HCT116 (cell line): Measurements from ENCODE around the gene LIMS2. TPM values are rescaled to one million over a fixed set of nuclear protein-coding genes. Genes with fewer than 3 reads are reported as not detected.

Experiments
- ATAC-seq: fragments of 200-7000 bp; cut with Tn5 transposase; 2 replicates; pipeline ENCODE4 v1.9.1; 2020; ENCODE audit warnings: mild to moderate bottlenecking, moderate library complexity
- BruUV-seq: library from RNA; stranded (reverse); fragments of 400-500 nt; replicated peaks from 2 replicates; lab custom pipeline; 2021; lab: Mats Ljungman, UMichigan
- CTCF ChIA-PET: fragments of 300-600 bp; sonication (Branson Sonifier 250); formaldehyde crosslinking; loops from one replicate; lab custom pipeline; 2021; ENCODE audit warnings: antibody characterized with exemption; lab: Charles Lee
- POLR2A ChIA-PET: fragments of 300-600, 350-600 bp; sonication (Branson Sonifier 250); formaldehyde crosslinking; loops from one replicate; lab custom pipeline; 2021; ENCODE audit warnings: antibody characterized with exemption; lab: Charles Lee
- RAD21 ChIA-PET, 2 experiments: fragments of 300-600 bp; sonication (Branson Sonifier 250); formaldehyde crosslinking; loops; one replicate each; lab custom pipeline; 2023; ENCODE audit warnings: low total read pairs in 2 of 2; ENCODE audit not compliant: uncharacterized antibody in 2 of 2, unreplicated experiment in 2 of 2, low non-redundant PET in 1 of 2; lab: Charles Lee
- DNase-seq: peaks from one replicate; pipeline ENCODE4 v3.0.0-alpha.2; 2010; ENCODE audit warnings: low read depth, low spot score
- H2AFZ ChIP-seq: fragments of 200-600 bp; shearing (Covaris generic), sonication (generic); 2 replicates; pipeline ENCODE4 v1.6.1; 2017; ENCODE audit warnings: low read depth, mixed run types, mixed read lengths, antibody characterized with exemption, low read length; ENCODE audit not compliant: poor library complexity, severe bottlenecking
- H3K27ac ChIP-seq: 2 replicates; pipeline ENCODE4 v1.5.1; 2012; ENCODE audit warnings: low read depth, low read length
- H3K27me3 ChIP-seq: fragments of 200-600 bp; sonication (generic); 2 replicates; pipeline ENCODE4 v1.6.1; 2016; ENCODE audit warnings: mixed run types, low read length, mixed read lengths; ENCODE audit not compliant: insufficient read depth
- H3K36me3 ChIP-seq, 2 experiments: fragments of 200-500 bp in 1 of 2; fragments of 200-600 bp in 1 of 2; sonication (Bioruptor generic) in 1 of 2; sonication (generic) in 1 of 2; 2 replicates each; pipeline versions ENCODE4 v1.5.1 to v1.6.1; 2014 to 2016; ENCODE audit warnings: low read length in 2 of 2, inconsistent platforms in 1 of 2, mixed read lengths in 1 of 2, mixed run types in 1 of 2; ENCODE audit not compliant: insufficient read depth in 2 of 2, control insufficient read depth in 1 of 2
- H3K4me1 ChIP-seq, 2 experiments: fragments of 200-600 bp in 1 of 2; sonication (generic) in 1 of 2; 2 replicates each; pipeline versions ENCODE4 v1.5.1 to v1.6.1; 2012 to 2017; ENCODE audit warnings: low read length in 2 of 2, inconsistent platforms in 1 of 2, mild to moderate bottlenecking in 1 of 2, mixed read lengths in 1 of 2, mixed run types in 1 of 2, moderate library complexity in 1 of 2; ENCODE audit not compliant: insufficient read depth in 2 of 2, control insufficient read depth in 1 of 2
- H3K4me2 ChIP-seq: fragments of 200-600 bp; sonication (generic); 2 replicates; pipeline ENCODE4 v1.6.1; 2017; ENCODE audit warnings: mixed run types, low read length, mixed read lengths
- H3K4me3 ChIP-seq, 2 experiments: fragments of 200-600 bp in 1 of 2; sonication (generic) in 1 of 2; replicated peaks in 1 of 2; 2 replicates each; pipeline ENCODE4 v1.5.1; 2011 to 2016; ENCODE audit warnings: low read length in 2 of 2, control low read depth in 1 of 2, low read depth in 1 of 2, mild to moderate bottlenecking in 1 of 2, mixed read lengths in 1 of 2, mixed run types in 1 of 2
- H3K79me2 ChIP-seq: fragments of 200-600 bp; sonication (generic); 2 replicates; pipeline ENCODE4 v1.6.1; 2017; ENCODE audit warnings: mild to moderate bottlenecking, mixed run types, low read length, moderate library complexity, mixed read lengths; ENCODE audit not compliant: insufficient read depth
- H3K9ac ChIP-seq: fragments of 200-600 bp; sonication (generic); 2 replicates; pipeline ENCODE4 v1.6.1; 2016; ENCODE audit warnings: low read length, mixed read lengths
- H3K9me2 ChIP-seq: fragments of 200-600 bp; sonication (generic), shearing (Covaris generic); 2 replicates; pipeline ENCODE4 v1.6.1; 2017; ENCODE audit warnings: mixed run types, mild to moderate bottlenecking, moderate library complexity; ENCODE audit not compliant: insufficient read depth
- H3K9me3 ChIP-seq, 2 experiments: fragments of 200-500 bp in 1 of 2; fragments of 200-600 bp in 1 of 2; sonication (Bioruptor generic) in 1 of 2; sonication (generic) in 1 of 2; 2 replicates each; pipeline ENCODE4 v1.6.1; 2014 to 2017; ENCODE audit warnings: low read length in 2 of 2, mixed read lengths in 2 of 2, inconsistent platforms in 1 of 2, low read depth in 1 of 2, mild to moderate bottlenecking in 1 of 2, mixed run types in 1 of 2, moderate library complexity in 1 of 2; ENCODE audit not compliant: control insufficient read depth in 1 of 2, insufficient read depth in 1 of 2
- H4K20me1 ChIP-seq: fragments of 200-600 bp; sonication (generic), shearing (Covaris generic); 2 replicates; pipeline ENCODE4 v1.6.1; 2017; ENCODE audit warnings: mixed run types, mild to moderate bottlenecking, moderate library complexity; ENCODE audit not compliant: insufficient read depth
- ATF3 ChIP-seq: IDR thresholded peaks from 2 replicates; pipeline ENCODE4 v1.6.1; 2012
- CBX3 ChIP-seq: IDR thresholded peaks from 2 replicates; pipeline ENCODE4 v1.6.1; 2012; ENCODE audit warnings: low read depth
- CEBPB ChIP-seq: IDR thresholded peaks from 2 replicates; pipeline ENCODE4 v1.6.1; 2012; ENCODE audit warnings: low read depth
- FOSL1 ChIP-seq: IDR thresholded peaks from 2 replicates; pipeline ENCODE4 v1.6.1; 2012; ENCODE audit warnings: low read depth
- POLR2A ChIP-seq: IDR thresholded peaks from 2 replicates; pipeline ENCODE4 v1.7.0; 2011; ENCODE audit warnings: borderline replicate concordance; ENCODE audit not compliant: insufficient read depth, insufficient read length; ENCODE audit errors: extremely low read depth
- POLR2AphosphoS5 ChIP-seq: IDR thresholded peaks from 2 replicates; pipeline ENCODE4 v1.6.1; 2011; ENCODE audit warnings: mild to moderate bottlenecking, low read depth, low read length, moderate library complexity
- RAD21 ChIP-seq: IDR thresholded peaks from 2 replicates; pipeline ENCODE4 v1.6.1; 2012; ENCODE audit warnings: low read depth, mild to moderate bottlenecking
- SP1 ChIP-seq: IDR thresholded peaks from 2 replicates; pipeline ENCODE4 v1.6.1; 2012; ENCODE audit warnings: low read depth
- SRF ChIP-seq: IDR thresholded peaks from 2 replicates; pipeline ENCODE4 v1.6.1; 2012; ENCODE audit warnings: low read depth
- ZBTB33 ChIP-seq: IDR thresholded peaks from 2 replicates; pipeline ENCODE4 v1.6.1; 2011; ENCODE audit warnings: mild to moderate bottlenecking, low read length, moderate library complexity; ENCODE audit not compliant: insufficient replicate concordance; ENCODE audit errors: extremely low read depth
- ZNF274 ChIP-seq: fragments of 200-500 bp; sonication (Bioruptor generic); IDR thresholded peaks from 2 replicates; pipeline ENCODE4 v1.6.1; 2014; ENCODE audit warnings: mild to moderate bottlenecking, low read depth, low read length, inconsistent platforms
- intact Hi-C: fragments of 100-400 bp; cut with micrococcal nuclease; formaldehyde crosslinking; loops from 2 replicates; pipeline ENCODE4 v1.10.0; 2022
- total RNA-seq: library from RNA; stranded (reverse); gene quantifications from one replicate; pipeline ENCODE4 v1.2.1, GENCODE V29; 2021; ENCODE audit not compliant: unreplicated experiment
- TF ChIP-seq, protein P1 (sequence below): IDR thresholded peaks from 2 replicates; pipeline ENCODE4 v1.6.1; 2012; ENCODE audit warnings: low read depth

The LIMS2 gene
- total RNA-seq, 1 experiment from 2014 or later, result 3.7 TPM

- H3K9me3 ChIP-seq, result no peaks in the 10 kb centered on the region
- H3K4me3 ChIP-seq, result no peak overlapping the region
- H3K27ac ChIP-seq, result no peak overlapping the region
- H2AFZ ChIP-seq, result no peak overlapping the region
- no peaks in the 10 kb centered on the region for H3K36me3 ChIP-seq
- no peak overlapping the region for H3K9ac ChIP-seq
- ATAC-seq, result no peak
- RAD21 ChIA-PET, result no interaction called here
- no peaks in the 10 kb centered on the region for H3K9me2 ChIP-seq
- no peaks in the 10 kb centered on the region for H4K20me1 ChIP-seq
- H3K27me3 ChIP-seq, result peaks cover 7% of the 10 kb centered on the region; the same call in 1 of the 2 replicates
- TF ChIP-seq ZBTB33 (no peak), SP1 (no peak), CEBPB (no peak), CBX3 (no peak), POLR2A (no peak), ZNF274 (no peak), SRF (no peak), FOSL1 (no peak), RAD21 (no peak), ATF3 (no peak), POLR2AphosphoS5 (no peak)
- TF ChIP-seq, protein P1, sequence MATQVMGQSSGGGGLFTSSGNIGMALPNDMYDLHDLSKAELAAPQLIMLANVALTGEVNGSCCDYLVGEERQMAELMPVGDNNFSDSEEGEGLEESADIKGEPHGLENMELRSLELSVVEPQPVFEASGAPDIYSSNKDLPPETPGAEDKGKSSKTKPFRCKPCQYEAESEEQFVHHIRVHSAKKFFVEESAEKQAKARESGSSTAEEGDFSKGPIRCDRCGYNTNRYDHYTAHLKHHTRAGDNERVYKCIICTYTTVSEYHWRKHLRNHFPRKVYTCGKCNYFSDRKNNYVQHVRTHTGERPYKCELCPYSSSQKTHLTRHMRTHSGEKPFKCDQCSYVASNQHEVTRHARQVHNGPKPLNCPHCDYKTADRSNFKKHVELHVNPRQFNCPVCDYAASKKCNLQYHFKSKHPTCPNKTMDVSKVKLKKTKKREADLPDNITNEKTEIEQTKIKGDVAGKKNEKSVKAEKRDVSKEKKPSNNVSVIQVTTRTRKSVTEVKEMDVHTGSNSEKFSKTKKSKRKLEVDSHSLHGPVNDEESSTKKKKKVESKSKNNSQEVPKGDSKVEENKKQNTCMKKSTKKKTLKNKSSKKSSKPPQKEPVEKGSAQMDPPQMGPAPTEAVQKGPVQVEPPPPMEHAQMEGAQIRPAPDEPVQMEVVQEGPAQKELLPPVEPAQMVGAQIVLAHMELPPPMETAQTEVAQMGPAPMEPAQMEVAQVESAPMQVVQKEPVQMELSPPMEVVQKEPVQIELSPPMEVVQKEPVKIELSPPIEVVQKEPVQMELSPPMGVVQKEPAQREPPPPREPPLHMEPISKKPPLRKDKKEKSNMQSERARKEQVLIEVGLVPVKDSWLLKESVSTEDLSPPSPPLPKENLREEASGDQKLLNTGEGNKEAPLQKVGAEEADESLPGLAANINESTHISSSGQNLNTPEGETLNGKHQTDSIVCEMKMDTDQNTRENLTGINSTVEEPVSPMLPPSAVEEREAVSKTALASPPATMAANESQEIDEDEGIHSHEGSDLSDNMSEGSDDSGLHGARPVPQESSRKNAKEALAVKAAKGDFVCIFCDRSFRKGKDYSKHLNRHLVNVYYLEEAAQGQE, result no peak
- TF ChIP-seq, all 23 proteins: peak for 0
- Histone ChIP-seq H3K79me2 (no peaks in the 10 kb centered on the region), H3K4me1 (peaks cover 0 to 15% of the 10 kb centered on the region in 2 experiments; a peak in 2 of 4 replicates), H3K4me2 (no peak overlapping the region)
- ChIA-PET POLR2A (no interaction called here), CTCF (no interaction called here)
- no peak for DNase-seq
- BruUV-seq, result no TSS peak
- intact Hi-C loops, result loop anchor here (10.0 kb wide), 1 partner anchor 484 kb away; no protein-coding TSS in a partner anchor
Measured at GRCh38 chr2:127678991-127679390, 3.7 kb upstream of the LIMS2 start.
